NB4 (cell line): Measurements from ENCODE around the gene ANKRD11.
A peak's percentile ranks its signal among the peaks of the same experiment; 100 is the strongest.

ENCODE experiments used
- DNase-seq: peaks from one replicate; pipeline ENCODE4 v3.0.0; 2010; ENCODE audit warnings: low read depth
- H3K4me3 ChIP-seq: one replicate; pipeline ENCODE4 v1.5.1; 2011; ENCODE audit warnings: mild to moderate bottlenecking, low read depth, low read length, moderate library complexity
- MAX ChIP-seq: IDR thresholded peaks from 2 replicates; pipeline ENCODE4 v1.6.1; 2011; ENCODE audit warnings: low read depth, low read length
- MYC ChIP-seq: IDR thresholded peaks from 2 replicates; pipeline ENCODE4 v1.6.1; 2011; ENCODE audit warnings: low read depth, low read length
- POLR2A ChIP-seq: IDR thresholded peaks from 2 replicates; pipeline ENCODE4 v1.6.1; 2011; ENCODE audit warnings: mild to moderate bottlenecking; ENCODE audit not compliant: insufficient read length; ENCODE audit errors: extremely low read depth
- TF ChIP-seq, protein P1 (sequence below): IDR thresholded peaks from one replicate; pipeline ENCODE4 v1.5.1; 2012; ENCODE audit warnings: low read depth, low read length

The ANKRD11 gene

GRCh38 chr16:89453501-89454321 is 36.6 kb downstream of the ANKRD11 start:
- peak; percentile 54 for DNase-seq
- no peak overlapping the region for H3K4me3 ChIP-seq
- no peak for TF ChIP-seq POLR2A
- TF ChIP-seq, protein P1, sequence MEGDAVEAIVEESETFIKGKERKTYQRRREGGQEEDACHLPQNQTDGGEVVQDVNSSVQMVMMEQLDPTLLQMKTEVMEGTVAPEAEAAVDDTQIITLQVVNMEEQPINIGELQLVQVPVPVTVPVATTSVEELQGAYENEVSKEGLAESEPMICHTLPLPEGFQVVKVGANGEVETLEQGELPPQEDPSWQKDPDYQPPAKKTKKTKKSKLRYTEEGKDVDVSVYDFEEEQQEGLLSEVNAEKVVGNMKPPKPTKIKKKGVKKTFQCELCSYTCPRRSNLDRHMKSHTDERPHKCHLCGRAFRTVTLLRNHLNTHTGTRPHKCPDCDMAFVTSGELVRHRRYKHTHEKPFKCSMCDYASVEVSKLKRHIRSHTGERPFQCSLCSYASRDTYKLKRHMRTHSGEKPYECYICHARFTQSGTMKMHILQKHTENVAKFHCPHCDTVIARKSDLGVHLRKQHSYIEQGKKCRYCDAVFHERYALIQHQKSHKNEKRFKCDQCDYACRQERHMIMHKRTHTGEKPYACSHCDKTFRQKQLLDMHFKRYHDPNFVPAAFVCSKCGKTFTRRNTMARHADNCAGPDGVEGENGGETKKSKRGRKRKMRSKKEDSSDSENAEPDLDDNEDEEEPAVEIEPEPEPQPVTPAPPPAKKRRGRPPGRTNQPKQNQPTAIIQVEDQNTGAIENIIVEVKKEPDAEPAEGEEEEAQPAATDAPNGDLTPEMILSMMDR = peak; percentile 29

- H3K4me3 ChIP-seq = no peak overlapping the region
- no peak for DNase-seq
- TF ChIP-seq POLR2A (no peak), MYC (no peak)
Observed at GRCh38 chr16:89452925-89453324, 37.4 kb downstream of the ANKRD11 start.

- no peak overlapping the region for H3K4me3 ChIP-seq
- no peak for TF ChIP-seq MAX
- no peak for TF ChIP-seq MYC
- TF ChIP-seq POLR2A = no peak
- TF ChIP-seq, protein P1 = no peak
- DNase-seq = no peak
Observed at GRCh38 chr16:89452241-89452640, 38.1 kb downstream of the ANKRD11 start.

DNA sequence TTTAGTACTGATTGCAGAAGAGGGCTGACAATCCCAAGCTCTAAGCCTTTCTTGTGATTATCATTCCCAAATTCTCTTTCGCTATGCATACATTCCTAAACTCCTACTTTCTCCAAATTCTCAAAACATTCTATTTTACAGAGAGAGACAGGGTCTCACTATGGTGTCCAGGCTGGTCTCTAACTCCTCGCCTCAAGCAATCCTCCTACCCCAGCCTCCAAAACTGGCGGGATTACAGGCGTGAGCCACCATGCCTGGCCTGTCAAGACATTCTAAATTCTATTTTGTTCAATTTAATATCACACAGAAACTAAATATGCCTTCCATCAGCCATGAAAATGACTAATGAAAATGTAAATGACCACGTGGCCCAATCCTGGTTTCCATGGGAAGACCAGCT is 39.8 kb downstream of the ANKRD11 start:
- DNase-seq = no peak
- no peak for TF ChIP-seq MYC
- TF ChIP-seq, protein P1 = no peak
- no peak for TF ChIP-seq POLR2A
- TF ChIP-seq MAX = no peak
- no peak overlapping the region for H3K4me3 ChIP-seq

DNA sequence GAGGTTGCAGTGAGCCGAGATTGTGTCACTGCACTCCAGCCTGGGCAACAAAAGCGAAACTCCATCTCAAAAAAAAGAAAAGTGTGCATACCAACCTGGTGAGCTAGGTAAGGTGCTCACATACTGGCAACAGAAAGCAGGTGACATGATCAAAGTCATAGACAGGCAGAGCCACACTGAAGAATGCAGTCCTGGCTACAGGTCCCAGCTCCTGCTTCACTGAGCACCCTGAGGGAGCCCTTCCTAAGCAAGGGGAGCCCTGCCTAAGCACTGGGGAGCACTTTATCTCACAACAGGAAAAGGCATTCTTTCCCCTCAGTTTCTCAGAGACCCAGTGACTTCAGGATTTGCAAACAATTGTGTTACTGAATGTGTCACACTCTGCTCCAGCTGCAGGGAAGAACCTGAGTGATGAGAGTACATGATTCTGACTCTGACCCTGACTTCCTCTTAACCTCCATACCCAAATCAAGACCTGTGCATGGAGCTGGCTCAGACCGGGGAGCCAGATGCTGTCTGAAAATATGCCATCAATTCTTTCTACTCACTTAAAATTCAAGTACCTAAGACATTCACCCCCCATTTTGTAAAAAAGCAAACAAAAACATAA is 40.5 kb downstream of the ANKRD11 start:
- TF ChIP-seq POLR2A (no peak), MAX (no peak), MYC (no peak)
- TF ChIP-seq, protein P1 = no peak
- peak; percentile 51 for DNase-seq
- no peak overlapping the region for H3K4me3 ChIP-seq

GRCh38 chr16:89448656-89449055 is 41.7 kb downstream of the ANKRD11 start:
- no peak for DNase-seq
- no peak overlapping the region for H3K4me3 ChIP-seq
- TF ChIP-seq MAX (no peak), POLR2A (no peak), MYC (no peak)
- TF ChIP-seq, protein P1 = no peak
